Uterus (tissue), 4 donors: ENCODE results near the gene PDXP. TPM values are rescaled to one million over a fixed set of nuclear protein-coding genes. Genes with fewer than 3 reads are reported as not detected.

ENCODE experiments used
- DNase-seq, 2 donors: peaks; one replicate each; pipeline ENCODE4 v3.0.0-alpha.2; 2019 to 2020
- H3K27ac ChIP-seq, 2 donors: fragments of 200-600 bp; sonication (generic); 1 replicate in 1 of 2; 2 replicates in 1 of 2; pipeline ENCODE4 v1.5.1; 2016 to 2018
- H3K27me3 ChIP-seq, 2 donors: fragments of 200-600 bp; sonication (generic); one replicate each; pipeline ENCODE4 v1.5.1; 2018 to 2019; ENCODE audit warnings: control low read depth in 1 of 2
- H3K36me3 ChIP-seq, 2 donors: fragments of 200-600 bp; sonication (generic); one replicate each; pipeline ENCODE4 v1.5.1; 2019; ENCODE audit warnings: control low read depth in 1 of 2
- H3K4me1 ChIP-seq, 2 donors: fragments of 200-600 bp; sonication (generic); one replicate each; pipeline ENCODE4 v1.5.1; 2018 to 2019; ENCODE audit warnings: control low read depth in 1 of 2
- H3K4me3 ChIP-seq, 2 donors: fragments of 200-600 bp; sonication (generic); 1 replicate in 1 of 2; 2 replicates in 1 of 2; pipeline ENCODE4 v1.5.1; 2018 to 2019; ENCODE audit warnings: mild to moderate bottlenecking in 1 of 2
- H3K9me3 ChIP-seq, 2 donors: fragments of 200-600 bp; sonication (generic); one replicate each; pipeline ENCODE4 v1.5.1; 2019; ENCODE audit warnings: control low read depth in 1 of 2
- POLR2A ChIP-seq, 2 donors: fragments of 450-650 bp; IDR thresholded peaks; one replicate each; pipeline ENCODE4 v1.6.1; 2016; ENCODE audit warnings: antibody characterized with exemption in 2 of 2, mild to moderate bottlenecking in 1 of 2, moderate library complexity in 1 of 2
- intact Hi-C: fragments of 100-400 bp; cut with DNase I; formaldehyde crosslinking; loops from one replicate; pipeline ENCODE4 v1.15.1; 2023; ENCODE audit warnings: low total_unique reads
- total RNA-seq, 4 donors: library from RNA; depleted of rRNA in 3 of 4; stranded (reverse); fragments of >200 nt in 3 of 4; gene quantifications; one replicate each; pipeline versions ENCODE4 v1.1.0 to v1.2.4, GENCODE V29; 2014 to 2023
- TF ChIP-seq, protein P1 (sequence below), 4 experiments: fragments of 200-600 bp in 2 of 4; fragments of 450-650 bp in 2 of 4; sonication (generic) in 2 of 4; IDR thresholded peaks; one replicate each; pipeline ENCODE4 v1.5.1; 2016 to 2019; ENCODE audit warnings: antibody characterized with exemption in 4 of 4, mild to moderate bottlenecking in 2 of 4, moderate library complexity in 1 of 4
- donor health status: DM: yes; HTN: yes; CAD: no.

Gene PDXP
- total RNA-seq, 4 donors from 2014 or later, result 0.88 to 10.7 (median 3.7) TPM

DNA sequence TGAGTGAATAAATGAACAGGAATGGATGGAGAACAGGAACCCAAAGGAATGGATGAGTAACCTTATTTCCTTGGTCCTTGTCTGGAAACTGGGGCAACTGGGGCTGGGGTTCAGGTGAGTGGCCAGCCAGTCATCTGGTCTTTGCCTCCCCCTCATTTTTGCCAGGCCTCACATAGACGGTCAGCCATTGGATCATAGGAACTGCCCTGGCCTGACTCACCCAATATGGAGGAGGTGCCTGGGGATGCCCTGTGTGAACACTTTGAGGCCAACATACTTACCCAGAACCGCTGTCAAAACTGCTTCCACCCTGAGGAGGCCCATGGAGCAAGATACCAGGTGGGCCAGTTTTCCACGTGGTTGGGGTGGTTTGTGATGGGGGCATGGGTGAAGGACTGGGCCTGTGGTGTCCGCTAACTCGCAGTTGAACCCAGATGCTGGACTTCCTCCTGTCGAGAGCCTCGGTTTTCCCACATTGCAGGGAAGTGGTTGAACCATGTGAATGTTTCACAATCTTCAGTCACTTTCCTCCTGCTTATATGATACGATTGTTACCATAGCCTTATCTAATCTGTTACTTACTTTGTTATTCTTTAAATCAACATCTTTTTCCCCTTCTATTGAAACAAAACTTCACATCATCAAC, 42.7 kb downstream of the PDXP start:
- H3K27ac ChIP-seq, result no peak overlapping the region
- H3K4me3 ChIP-seq, result no peak overlapping the region
- peaks cover 0 to 3% of the 10 kb centered on the region in 2 donors for H3K4me1 ChIP-seq
- no peaks in the 10 kb centered on the region for H3K27me3 ChIP-seq
- H3K36me3 ChIP-seq, result no peaks in the 10 kb centered on the region
- TF ChIP-seq, protein P1, sequence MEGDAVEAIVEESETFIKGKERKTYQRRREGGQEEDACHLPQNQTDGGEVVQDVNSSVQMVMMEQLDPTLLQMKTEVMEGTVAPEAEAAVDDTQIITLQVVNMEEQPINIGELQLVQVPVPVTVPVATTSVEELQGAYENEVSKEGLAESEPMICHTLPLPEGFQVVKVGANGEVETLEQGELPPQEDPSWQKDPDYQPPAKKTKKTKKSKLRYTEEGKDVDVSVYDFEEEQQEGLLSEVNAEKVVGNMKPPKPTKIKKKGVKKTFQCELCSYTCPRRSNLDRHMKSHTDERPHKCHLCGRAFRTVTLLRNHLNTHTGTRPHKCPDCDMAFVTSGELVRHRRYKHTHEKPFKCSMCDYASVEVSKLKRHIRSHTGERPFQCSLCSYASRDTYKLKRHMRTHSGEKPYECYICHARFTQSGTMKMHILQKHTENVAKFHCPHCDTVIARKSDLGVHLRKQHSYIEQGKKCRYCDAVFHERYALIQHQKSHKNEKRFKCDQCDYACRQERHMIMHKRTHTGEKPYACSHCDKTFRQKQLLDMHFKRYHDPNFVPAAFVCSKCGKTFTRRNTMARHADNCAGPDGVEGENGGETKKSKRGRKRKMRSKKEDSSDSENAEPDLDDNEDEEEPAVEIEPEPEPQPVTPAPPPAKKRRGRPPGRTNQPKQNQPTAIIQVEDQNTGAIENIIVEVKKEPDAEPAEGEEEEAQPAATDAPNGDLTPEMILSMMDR (IDR thresholded peaks at IDR 0.05), result no peak
- no peak for TF ChIP-seq POLR2A (IDR thresholded peaks at IDR 0.05)
- no peaks in the 10 kb centered on the region for H3K9me3 ChIP-seq
- intact Hi-C loops, result no loop called here
- DNase-seq, result no peak

DNA sequence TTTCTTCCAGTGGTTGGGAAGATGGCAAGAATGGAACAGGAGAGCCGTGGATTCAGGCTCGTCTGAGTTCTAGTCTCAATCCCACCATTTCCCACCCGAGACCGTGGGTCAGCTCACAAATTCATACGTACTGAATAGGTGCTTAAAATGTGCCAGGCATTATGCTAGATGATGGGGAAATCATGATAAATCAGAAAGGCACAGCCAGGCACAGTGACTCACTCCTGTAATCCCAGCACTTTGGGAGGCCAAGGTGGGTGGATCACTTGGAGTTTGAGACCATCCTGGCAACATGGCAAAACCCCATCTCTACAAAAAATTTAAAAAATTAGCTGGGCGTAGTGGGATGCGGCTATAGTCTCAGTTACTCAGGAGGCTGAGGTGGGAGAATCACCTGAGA, 45.4 kb downstream of the PDXP start:
- Histone ChIP-seq H3K27ac (no peak overlapping the region), H3K9me3 (no peaks in the 10 kb centered on the region), H3K4me3 (no peak overlapping the region), H3K4me1 (no peaks in the 10 kb centered on the region), H3K36me3 (no peaks in the 10 kb centered on the region), H3K27me3 (no peaks in the 10 kb centered on the region)
- intact Hi-C loops, result no loop called here
- TF ChIP-seq, protein P1 (IDR thresholded peaks at IDR 0.05), result no peak
- no peak for TF ChIP-seq POLR2A (IDR thresholded peaks at IDR 0.05)
- DNase-seq, result no peak

DNA sequence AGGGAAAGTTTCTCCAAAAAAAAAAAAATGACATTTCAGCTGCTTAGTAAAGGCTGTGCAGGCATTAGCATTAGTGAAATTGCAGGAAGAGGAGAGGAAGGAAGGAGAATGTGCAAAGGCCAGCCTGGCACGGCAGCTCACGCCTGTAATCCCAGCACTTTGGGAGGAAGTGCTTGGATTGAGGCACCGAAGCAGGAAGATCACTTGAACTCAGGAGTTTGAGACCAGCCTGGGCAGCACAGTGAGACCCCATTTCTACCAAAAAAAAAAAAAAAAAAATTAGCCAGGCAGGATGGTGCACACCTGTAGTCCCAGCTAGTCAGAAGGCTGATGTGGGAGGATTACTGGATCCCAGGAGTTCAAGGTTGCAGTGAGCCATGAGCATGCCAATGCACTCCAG, 46.1 kb downstream of the PDXP start:
- intact Hi-C loops, result no loop called here
- H3K27ac ChIP-seq, result no peak overlapping the region
- TF ChIP-seq POLR2A (IDR thresholded peaks at IDR 0.05), result no peak
- TF ChIP-seq, protein P1 (IDR thresholded peaks at IDR 0.05), result no peak

DNA sequence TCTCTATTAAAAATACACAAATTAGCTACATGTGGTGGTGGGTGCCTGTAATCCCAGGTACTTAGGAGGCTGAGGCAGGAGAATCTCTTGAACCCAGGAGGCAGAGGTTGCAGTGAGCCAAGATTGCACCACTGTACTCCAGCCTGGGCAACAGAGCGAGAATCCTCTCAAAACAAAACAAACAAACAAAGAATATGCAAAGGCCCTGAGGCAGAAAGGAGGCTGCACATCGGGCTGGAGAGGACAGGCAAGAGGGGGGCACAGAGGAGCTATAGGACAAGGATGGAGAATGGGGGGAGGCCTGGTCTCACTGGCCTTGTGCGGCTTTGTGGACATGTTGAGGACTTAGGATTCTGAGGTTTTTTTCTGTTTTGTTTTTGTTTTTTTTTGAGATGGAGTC, 46.7 kb downstream of the PDXP start:
- DNase-seq, result no peak
- H3K27ac ChIP-seq, result no peak overlapping the region
- intact Hi-C loops, result no loop called here
- no peaks in the 10 kb centered on the region for H3K27me3 ChIP-seq
- no peak overlapping the region for H3K4me3 ChIP-seq
- no peaks in the 10 kb centered on the region for H3K36me3 ChIP-seq
- TF ChIP-seq, protein P1 (IDR thresholded peaks at IDR 0.05), result no peak
- no peak for TF ChIP-seq POLR2A (IDR thresholded peaks at IDR 0.05)
- no peaks in the 10 kb centered on the region for H3K4me1 ChIP-seq
- H3K9me3 ChIP-seq, result no peaks in the 10 kb centered on the region

More for the DNA sequence above, 46.1 kb downstream of the PDXP start:
- DNase-seq, result no peak
- no peaks in the 10 kb centered on the region for H3K9me3 ChIP-seq
- no peaks in the 10 kb centered on the region for H3K36me3 ChIP-seq
- H3K27me3 ChIP-seq, result no peaks in the 10 kb centered on the region
- H3K4me3 ChIP-seq, result no peak overlapping the region
- H3K4me1 ChIP-seq, result no peaks in the 10 kb centered on the region

DNA sequence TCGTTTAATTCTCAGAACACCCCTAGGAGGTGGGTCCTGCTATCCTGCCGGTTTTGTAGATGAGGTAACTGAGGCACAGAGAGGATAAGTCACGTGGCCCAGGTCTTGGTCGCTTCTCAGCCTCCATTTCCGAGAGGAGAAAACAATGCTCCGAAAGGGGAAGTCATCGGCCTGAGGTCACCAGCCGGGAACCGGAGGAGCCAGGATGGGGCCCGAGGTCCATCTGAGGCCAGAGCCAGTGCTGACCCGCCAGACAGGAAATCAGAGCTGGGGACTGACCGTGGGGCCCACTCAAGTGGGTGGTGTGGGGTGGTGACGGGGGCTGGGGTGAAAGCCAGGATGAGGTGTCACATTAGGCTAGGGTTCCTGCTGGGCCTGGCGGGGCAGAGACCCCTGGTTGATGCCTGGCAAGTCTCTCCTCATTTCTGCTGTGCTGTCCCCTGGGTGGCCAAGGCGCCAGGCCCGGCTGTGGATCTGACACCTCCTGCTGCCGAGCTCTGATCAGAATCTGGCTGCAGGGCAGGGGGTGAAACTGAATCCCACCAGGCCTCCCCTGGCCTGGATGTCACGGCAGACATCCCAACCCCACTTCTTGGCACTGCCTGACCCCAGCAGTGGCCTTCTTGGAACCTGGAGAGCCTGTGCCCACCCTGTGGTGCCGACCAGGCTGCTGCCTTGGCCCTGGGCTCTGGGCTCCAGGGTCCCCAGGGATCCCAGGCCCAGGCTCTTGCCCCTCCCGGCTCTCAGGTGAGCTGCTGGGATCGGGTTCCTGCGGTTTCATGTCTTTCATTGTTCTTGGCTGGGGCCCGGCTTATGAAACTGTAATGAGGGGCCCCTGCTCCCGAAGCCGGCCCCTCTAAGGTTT, 50.3 kb downstream of the PDXP start:
- no peaks in the 10 kb centered on the region for H3K27me3 ChIP-seq
- no peak for TF ChIP-seq POLR2A (IDR thresholded peaks at IDR 0.05)
- TF ChIP-seq, protein P1 (IDR thresholded peaks at IDR 0.05), result no peak
- H3K36me3 ChIP-seq, result no peaks in the 10 kb centered on the region
- no peak overlapping the region for H3K4me3 ChIP-seq
- H3K4me1 ChIP-seq, result no peaks in the 10 kb centered on the region
- no peak overlapping the region for H3K27ac ChIP-seq
- no peak for DNase-seq
- no peaks in the 10 kb centered on the region for H3K9me3 ChIP-seq
- intact Hi-C loops, result no loop called here
